ENCODE measurements around the gene COPS2. TPM values are rescaled to one million over a fixed set of nuclear protein-coding genes. Genes with fewer than 3 reads are reported as not detected.
"Not testable (repeated sequence)": the region's sequence is repeated elsewhere in the genome, so short reads cannot be mapped to it uniquely, and the experiment has no call there.

The COPS2 gene
- polyA plus RNA-seq, 12 donors, result 102 to 132 (median 119) TPM; not detected in 1

DNA sequence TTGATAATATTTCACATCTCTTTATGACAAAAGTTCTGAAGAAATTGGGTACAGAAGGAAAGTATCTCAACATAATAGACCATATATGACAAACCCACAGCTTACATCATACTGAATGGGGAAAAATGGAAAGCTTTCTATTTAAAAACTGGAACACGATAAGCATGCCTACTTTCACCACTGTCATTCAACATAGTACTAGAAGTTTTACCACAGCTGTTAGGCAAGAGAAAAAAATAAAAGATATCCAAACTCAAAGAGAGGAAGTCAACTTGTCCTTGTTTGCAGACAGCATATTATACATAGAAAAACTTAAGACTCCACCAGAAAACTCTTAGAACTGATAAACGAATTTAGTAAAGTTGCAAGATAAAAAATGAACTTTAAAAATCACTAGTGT lies 40.3 kb downstream of the COPS2 start:
- DNase-seq, result no peak

DNA sequence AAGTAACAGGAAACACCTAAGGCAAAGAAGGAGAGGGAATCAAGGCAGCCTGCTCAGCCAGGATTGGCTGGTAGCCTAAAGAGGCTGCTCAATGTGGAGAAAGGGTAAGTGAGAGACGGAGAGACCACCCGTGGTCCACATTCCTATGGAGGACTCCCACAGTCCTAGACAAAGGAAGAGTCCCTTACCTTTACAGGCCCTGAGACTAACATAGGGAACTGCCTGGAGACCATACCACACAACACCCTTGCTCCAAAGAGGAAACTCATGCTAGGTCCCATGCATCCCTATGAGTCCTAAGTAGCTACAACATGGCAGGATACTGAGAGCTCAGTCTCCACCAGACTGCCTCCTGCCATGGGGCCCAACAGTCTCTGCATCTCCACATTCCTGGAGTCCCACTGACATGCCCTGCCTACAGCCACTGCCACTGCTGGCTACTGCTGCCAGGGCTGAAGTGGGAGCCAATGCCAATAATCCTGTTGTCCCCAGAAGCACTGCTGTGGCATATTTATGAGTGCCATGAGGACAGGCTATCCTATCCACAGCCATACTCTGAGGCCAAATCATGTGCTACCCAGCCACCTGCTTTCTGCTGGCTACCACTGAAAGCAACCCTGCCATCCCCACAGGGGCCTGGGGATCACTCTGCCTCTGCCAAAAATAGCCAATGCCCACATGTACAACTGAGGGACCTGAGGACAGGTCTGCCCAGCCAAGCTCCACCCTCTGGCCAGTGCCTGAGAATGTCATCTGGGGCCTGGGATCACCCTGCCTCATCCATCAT lies 45.0 kb downstream of the COPS2 start:
- no peak for DNase-seq

DNA sequence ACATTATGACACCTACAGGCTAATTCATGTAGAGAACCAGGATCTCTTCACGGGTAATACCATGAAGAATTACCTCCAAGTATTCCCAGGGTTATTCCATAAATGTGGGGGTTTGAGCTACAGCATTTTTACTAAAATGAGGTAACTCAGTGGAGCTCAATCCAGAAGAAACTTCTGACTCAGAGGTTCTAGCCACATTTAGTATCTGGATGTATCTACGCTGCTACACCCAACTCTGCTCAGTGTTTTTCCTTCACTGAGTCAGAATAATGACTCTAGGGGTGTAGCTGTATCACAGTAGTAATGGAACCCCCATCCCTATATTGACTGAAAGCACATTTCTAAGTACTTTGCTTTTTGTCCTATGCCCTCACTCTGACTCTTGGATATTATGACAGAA lies 52.4 kb downstream of the COPS2 start:
- DNase-seq, result no peak

DNA sequence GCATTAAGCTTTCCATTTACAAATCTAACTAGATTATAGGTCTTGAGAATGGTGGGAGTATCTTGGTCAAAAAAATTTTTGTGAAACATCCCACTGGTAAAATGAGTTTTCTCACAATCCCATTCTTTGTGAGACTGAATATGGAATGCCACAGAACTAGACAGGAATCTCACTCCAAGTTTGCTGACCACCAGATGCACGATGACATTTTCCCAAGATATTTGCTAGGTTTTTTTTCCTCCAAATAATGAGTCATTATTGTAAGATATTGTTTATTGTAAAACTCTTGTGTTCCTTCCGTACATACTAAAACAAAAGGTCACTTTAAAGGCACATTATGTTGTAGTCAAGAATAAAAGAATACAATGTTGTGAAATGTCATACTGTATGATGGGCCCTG lies 53.9 kb downstream of the COPS2 start:
- no peak for DNase-seq

DNA sequence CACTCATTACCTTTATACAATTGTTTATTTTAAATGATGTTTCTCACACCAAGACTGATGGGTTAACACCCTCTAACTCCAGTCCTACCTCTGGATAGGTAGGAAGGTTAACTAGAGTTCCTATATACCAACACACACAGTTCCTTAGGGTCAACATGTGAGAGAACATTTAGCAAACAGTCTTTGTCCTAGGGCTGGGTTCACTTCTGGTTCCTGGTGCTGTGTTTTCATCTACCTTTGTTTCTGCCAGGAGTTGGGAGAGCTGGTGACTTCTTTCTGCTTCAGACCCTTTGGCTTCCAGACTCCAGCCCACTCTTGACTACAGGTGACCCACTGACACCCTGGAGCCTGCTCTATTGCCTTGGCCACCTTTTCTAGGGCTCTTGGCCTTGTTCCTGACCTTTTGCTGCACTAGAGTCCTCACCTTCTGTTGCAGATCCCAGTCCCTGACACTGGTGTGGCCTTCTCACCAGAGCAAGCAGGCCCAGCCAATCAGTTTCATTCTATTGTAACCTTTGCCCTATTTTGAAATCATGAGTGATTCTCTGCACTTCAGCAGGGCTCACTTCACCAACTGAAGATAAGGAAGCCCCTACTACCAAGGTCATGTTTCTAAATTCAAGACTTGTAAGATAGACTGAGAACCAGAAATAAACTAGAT lies 59.2 kb downstream of the COPS2 start:
- DNase-seq, result no peak

DNA sequence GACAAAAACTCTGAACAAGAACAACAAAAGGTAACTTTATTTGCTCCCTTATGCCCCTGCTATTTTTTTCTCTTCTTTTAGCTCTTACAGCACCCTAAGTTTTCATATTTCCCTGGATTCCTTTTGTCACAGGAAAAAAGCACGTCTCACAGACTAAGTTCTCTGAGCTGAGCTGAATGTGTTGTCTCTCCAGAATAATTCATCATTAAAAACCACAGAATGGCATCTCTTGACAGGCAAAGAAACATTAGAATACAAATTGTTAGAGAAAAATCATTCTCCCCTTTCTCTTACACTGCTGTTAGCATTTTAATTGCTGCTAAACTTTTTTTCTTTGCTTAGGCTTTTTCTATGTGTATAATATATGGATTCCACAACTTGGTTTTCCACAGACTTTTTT lies 60.5 kb downstream of the COPS2 start:
- no peak for DNase-seq

DNA sequence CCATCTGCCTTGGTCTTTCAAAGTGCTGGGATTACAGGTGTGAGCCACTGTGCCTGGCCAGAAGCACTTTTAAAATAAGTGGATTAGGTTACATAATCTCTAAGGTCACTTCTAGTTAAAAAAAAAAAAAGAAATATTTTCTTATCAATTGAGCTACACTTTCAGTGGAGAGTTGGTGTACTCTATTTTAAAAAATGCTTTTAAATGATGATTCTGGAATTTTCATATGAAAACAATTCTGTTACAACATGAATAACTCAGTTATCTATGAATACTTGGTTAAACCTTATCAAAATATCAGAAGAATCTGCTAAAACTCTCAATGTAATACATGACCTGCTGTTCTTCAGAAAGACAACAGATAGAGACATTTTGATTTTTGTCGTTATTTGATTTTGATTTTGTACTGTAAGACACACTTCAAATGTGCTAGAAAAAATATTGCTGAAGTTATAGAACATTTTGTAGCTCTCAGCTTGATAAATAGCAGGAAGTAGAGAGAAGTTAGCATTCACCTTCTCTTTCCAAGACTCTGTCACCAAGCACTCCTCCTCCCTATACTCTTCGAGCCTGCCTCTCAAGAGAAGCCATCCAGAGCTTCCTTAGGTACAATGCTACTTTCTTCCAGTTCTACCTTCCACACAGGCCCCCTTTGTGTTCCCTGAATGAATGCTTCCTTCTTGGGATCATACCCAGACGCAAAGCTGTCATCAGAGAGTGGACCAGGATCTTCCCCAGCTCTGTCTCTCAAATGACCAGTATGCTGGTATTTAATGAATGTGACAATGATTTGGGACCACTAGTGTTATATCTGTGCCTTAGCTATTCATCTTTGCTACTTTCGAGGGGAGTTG lies 61.9 kb downstream of the COPS2 start:
- DNase-seq, result no peak

DNA sequence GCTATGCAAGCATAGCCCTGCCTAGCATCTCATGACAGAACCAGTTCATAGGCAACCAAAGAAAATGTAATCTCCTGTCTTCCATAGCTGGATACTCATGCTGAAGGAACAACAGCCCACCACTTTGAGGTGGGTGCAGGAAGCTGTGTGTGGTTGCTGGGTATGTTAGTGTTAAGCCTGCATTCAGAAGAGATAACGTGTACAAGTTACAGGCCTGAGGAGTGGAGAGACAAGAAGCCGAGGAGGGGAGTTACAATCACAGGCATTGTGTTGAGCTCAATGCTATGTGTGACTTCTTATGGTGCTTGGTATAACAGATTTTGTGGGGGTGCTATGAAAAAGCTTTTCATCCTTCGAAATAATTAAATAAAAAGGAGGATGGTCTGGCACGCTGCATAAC lies 66.4 kb downstream of the COPS2 start:
- DNase-seq, result no peak

DNA sequence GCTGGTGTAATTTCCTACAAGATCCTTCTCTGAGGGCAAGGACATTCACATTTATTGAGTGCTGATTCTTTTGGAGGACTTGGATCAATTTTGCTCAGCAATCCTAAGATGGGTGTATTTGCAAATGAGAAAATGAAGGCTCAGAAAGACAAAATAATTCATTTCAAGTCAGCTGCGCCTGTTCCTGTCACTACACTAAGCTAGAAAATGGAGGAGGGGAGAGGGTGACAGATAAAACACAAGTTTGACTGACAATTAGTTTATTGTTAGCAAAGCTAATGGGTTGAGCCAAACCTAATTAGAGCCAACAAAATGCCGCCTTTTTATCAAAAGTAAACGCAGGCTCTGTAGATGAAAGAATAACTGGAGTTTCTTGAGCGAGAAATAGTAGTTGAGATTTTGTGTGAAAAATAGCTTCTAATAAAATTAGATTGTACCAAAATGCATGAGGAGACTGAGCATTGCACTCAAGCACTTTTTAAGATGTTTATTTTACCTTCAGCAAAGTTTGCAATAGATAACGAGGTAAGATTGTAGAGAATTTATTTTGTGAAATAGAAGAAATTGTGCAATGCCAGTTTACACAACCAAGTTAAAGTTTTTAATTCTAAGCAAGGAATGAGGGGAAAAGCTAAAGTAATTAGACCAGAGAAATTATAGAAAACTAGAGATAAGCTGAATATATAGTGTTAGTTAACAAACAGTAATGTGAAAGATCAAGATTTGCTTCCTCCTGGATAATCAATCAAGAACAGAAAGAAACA lies 69.5 kb downstream of the COPS2 start:
- no peak for DNase-seq

DNA sequence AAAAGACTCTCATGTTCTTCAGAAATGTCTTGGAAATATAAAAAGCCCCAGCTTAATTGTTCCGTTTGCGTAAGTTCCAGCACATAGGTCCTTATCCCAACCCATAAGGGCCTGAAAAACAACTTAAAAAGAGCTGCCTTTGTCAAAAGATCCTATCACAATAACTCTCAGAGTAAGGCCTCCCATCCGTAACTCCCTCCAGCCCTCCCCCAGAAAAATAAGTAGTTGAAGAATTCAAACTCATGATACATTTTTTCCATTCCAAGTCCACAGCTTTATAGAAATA lies 71.2 kb downstream of the COPS2 start:
- DNase-seq, result no peak

DNA sequence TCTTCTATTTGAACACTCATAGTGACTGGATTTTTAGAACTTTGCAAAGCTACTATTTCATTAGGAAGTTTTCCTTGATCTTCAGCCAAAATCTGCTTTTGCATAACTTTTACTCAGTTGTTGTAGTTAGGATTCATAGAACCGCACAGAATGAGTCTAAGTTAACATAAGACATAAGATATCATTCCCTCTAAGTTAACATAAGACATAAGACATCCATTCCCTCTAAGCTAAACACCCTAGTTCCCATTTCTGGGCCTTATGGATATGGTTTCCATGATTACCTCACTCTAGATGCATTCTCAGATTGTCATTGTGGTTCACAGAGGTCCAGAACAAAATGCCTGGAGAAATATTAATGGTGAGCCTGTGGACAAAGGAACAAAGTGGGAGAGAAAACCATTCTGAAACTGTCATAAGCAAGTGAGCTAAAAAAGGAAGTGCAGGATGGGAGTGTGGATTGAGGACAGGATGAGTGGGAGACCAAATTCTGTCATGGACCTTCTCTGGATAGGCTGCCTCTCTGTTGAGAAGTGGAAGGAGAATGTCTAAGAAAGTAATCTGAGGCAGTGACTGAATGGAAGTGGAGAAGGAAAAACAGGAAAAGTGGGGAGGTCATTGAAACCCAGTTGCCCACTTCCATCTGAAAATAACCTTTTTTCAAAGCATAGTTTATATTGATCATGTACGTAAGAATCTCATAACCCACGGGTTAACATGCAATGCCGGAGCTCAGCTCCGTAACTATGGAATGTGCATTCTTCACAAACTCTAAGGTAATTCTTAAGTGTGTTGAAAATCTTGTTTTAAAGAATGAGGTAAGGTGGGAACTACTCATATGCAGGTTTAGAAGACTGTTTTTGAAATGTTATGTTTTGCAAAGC lies 71.8 kb downstream of the COPS2 start:
- no peak for DNase-seq

DNA sequence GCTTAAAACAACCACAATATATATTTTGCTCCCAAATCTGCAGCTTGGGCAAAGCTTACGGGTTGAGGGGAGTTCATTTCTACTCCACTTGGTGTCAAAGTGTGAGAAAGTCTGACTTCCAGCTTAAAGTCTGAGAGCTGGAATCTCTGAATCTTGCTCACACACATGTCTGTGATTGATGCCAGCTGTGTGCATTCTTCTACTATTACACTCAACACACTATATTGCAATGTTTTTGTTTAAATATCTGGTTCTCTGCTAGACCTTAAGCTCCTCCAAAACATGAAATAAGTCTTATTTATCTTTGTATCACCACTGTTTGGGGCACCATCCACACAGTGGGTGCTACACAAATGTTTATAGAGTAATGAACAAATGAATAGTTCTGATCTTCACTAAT lies 72.4 kb downstream of the COPS2 start:
- no peak for DNase-seq

DNA sequence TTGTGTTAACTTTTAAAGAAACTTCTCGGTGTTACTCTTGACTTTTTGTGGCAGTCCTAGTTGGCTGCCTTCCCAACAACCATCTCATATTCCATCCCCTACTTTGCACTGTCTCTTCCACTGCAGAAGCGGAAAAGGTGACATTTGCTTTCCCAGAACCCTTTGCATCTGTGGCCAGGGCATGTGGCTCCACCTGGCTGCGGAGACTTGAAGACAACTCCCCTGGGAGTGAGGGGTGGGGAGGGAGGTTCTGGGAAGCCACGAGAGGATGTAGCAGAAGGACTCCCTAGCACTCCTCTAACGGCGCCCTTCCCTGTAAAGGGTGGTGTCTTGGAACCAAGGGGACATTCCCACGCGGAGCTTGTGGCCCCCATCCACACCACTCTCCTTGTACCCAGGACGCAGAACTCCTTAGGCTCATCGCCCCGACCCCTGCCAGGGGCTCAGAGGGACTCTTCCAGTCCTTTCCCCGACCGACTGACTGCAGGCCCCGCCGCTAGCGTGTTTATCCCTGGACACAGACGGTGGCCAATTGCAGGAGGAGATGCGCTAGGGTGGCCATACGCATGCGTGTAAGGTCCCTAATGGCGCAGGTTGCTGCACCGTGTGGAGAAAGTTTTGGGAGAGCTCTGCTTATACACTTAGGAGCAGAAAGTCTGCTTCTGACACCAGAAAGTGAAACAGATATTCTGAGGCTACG lies 75.9 kb downstream of the COPS2 start:
- DNase-seq, result no peak

DNA sequence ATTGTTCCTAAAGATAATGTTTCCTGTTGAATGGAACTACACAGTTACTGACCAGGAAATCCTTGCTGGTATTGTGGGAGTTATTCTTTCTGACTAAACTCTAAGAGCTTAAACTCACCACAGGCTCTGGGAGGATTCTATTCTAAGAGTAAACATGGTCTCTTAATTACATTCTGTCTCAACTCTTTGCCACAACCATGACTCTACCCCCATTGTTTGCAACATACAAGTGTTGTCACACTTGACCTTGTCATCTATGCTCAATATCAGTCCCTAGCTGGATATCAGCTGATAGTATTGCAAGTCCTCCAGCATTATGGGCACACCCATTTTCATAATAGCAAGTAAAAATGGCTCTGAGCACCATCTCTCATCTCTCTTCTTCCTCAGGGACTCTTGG lies 79.5 kb downstream of the COPS2 start:
- DNase-seq, result no peak

DNA sequence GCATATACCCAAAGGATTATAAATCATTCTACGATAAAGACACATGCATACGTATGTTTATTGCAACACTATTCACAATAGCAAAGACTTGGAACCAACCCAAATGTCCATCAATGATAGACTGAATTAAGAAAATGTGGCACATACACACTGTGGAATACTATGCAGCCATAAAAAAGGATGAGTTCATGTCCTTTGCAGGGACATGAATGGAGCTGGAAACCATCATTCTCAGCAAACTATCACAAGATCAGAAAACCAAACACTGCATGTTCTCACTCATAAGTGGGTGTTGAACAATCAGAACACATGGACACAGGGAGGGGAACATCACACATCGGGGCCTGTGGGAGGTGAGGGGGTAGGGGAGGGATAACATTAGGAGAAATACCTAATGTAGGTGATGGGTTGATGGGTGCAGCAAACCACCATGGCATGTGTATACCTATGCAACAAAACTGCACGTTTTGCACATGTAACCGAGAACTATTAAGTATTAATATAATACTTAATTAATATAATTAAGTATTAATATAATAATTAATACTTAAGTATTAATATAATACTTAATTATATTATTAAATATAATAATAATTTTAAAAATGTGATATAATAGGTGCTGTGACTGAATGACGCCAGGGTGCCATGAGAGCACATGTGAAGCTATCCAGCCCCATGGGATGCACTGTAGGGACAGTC lies 80.7 kb downstream of the COPS2 start:
- DNase-seq, result not testable (repeated sequence)
